T-helper 2 cell treated with Interferon-gamma antibody and Interleukin-4, amounts not matched to agents 5 μg/mL and 100 μg/mL, for 36 hours (primary cell): ENCODE measurements around the gene ADAM33.

Experiments
- DNase-seq: peaks from one replicate; pipeline ENCODE4 v3.0.0; 2021; ENCODE audit warnings: low spot score
- H3K27ac Mint-ChIP-seq: one replicate; pipeline ENCODE4 v1.8.0; 2021; ENCODE audit warnings: mild to moderate bottlenecking, mixed read lengths
- H3K27me3 Mint-ChIP-seq: one replicate; pipeline ENCODE4 v1.8.0; 2021; ENCODE audit warnings: low read depth, mixed read lengths
- H3K36me3 Mint-ChIP-seq: one replicate; pipeline ENCODE4 v1.8.0; 2021; ENCODE audit warnings: low read depth, mixed read lengths
- H3K4me1 Mint-ChIP-seq: one replicate; pipeline ENCODE4 v1.8.0; 2021; ENCODE audit warnings: low read depth, mixed read lengths
- H3K4me3 Mint-ChIP-seq: one replicate; pipeline ENCODE4 v1.8.0; 2022; ENCODE audit warnings: mild to moderate bottlenecking, moderate library complexity, mixed read lengths
- H3K9me3 Mint-ChIP-seq: one replicate; pipeline ENCODE4 v1.8.0; 2021; ENCODE audit warnings: mixed read lengths

Gene ADAM33

GRCh38 chr20:3701061-3701998, 19.5 kb upstream of the ADAM33 start:
- H3K36me3 Mint-ChIP-seq = no peaks in the 10 kb centered on the region
- H3K4me3 Mint-ChIP-seq = no peak overlapping the region
- H3K27me3 Mint-ChIP-seq = no peaks in the 10 kb centered on the region
- H3K27ac Mint-ChIP-seq = no peak overlapping the region
- H3K9me3 Mint-ChIP-seq = no peaks in the 10 kb centered on the region
- H3K4me1 Mint-ChIP-seq = no peaks in the 10 kb centered on the region
- no peak for DNase-seq

GRCh38 chr20:3699037-3699436, 17.2 kb upstream of the ADAM33 start:
- Mint-ChIP-seq H3K36me3 (no peaks in the 10 kb centered on the region), H3K4me3 (no peak overlapping the region), H3K27me3 (no peaks in the 10 kb centered on the region), H3K4me1 (no peaks in the 10 kb centered on the region), H3K9me3 (no peaks in the 10 kb centered on the region), H3K27ac (no peak overlapping the region)
- DNase-seq = no peak

GRCh38 chr20:3698591-3699001, 16.8 kb upstream of the ADAM33 start:
- Mint-ChIP-seq H3K4me1 (no peaks in the 10 kb centered on the region), H3K4me3 (no peak overlapping the region), H3K9me3 (no peaks in the 10 kb centered on the region), H3K36me3 (no peaks in the 10 kb centered on the region), H3K27ac (no peak overlapping the region), H3K27me3 (no peaks in the 10 kb centered on the region)
- DNase-seq = no peak

- H3K27me3 Mint-ChIP-seq = no peaks in the 10 kb centered on the region
- H3K27ac Mint-ChIP-seq = no peak overlapping the region
- H3K4me3 Mint-ChIP-seq = no peak overlapping the region
- no peak for DNase-seq
- H3K4me1 Mint-ChIP-seq = no peaks in the 10 kb centered on the region
- H3K9me3 Mint-ChIP-seq = no peaks in the 10 kb centered on the region
- H3K36me3 Mint-ChIP-seq = no peaks in the 10 kb centered on the region
Observed at GRCh38 chr20:3697588-3698305, 15.9 kb upstream of the ADAM33 start.

DNA sequence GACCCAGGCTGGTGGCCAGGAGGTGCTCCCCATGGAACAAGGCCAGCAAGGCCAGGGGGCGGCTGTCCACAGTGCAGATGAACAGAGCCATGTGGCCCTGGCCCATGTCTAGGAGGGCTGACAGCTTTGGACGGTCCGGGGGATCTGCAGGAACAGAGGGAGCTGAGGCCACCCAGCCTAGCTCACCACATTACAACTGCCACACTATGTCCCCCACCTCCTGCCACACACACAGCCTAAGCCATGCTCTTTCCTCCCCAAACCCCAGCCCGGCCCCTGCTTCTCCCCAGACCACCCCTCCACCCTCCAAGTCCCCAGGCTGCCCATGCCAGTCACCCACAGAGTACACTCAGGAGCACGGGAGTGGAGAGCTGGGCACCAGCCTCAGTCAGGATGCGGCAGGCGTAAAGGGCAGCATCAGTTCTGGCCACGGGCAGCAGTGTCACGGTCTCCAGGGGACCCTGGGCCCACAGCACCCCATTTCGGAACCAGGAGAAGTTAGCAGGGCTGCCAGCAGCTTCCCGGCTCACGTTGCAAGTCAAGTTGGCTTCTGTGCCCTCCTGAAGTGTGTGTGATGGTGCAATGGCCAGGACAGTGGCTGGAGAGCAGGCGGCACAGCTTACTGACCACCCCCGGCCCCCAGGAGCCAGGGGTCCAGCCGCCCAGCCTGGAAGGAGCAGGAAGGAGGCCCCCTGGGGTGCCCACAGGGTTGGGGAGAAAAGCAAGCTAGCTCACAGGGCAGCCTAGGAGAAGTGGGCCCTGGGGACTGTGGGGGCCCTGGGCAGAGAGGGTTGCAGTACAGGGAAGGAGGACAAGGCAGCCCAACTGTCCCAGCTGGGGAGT, 15.2 kb upstream of the ADAM33 start:
- H3K9me3 Mint-ChIP-seq = no peaks in the 10 kb centered on the region
- H3K27ac Mint-ChIP-seq = no peak overlapping the region
- H3K4me3 Mint-ChIP-seq = no peak overlapping the region
- no peak for DNase-seq
- H3K27me3 Mint-ChIP-seq = no peaks in the 10 kb centered on the region
- no peaks in the 10 kb centered on the region for H3K36me3 Mint-ChIP-seq
- no peaks in the 10 kb centered on the region for H3K4me1 Mint-ChIP-seq

GRCh38 chr20:3696200-3696599, 14.4 kb upstream of the ADAM33 start:
- Mint-ChIP-seq H3K27me3 (no peaks in the 10 kb centered on the region), H3K36me3 (no peaks in the 10 kb centered on the region), H3K9me3 (no peaks in the 10 kb centered on the region), H3K27ac (no peak overlapping the region), H3K4me1 (no peaks in the 10 kb centered on the region), H3K4me3 (no peak overlapping the region)
- no peak for DNase-seq

GRCh38 chr20:3694864-3695263, 13.1 kb upstream of the ADAM33 start:
- Mint-ChIP-seq H3K36me3 (no peaks in the 10 kb centered on the region), H3K9me3 (no peaks in the 10 kb centered on the region), H3K4me3 (no peak overlapping the region), H3K4me1 (no peaks in the 10 kb centered on the region), H3K27me3 (no peaks in the 10 kb centered on the region), H3K27ac (no peak overlapping the region)
- DNase-seq = no peak

DNA sequence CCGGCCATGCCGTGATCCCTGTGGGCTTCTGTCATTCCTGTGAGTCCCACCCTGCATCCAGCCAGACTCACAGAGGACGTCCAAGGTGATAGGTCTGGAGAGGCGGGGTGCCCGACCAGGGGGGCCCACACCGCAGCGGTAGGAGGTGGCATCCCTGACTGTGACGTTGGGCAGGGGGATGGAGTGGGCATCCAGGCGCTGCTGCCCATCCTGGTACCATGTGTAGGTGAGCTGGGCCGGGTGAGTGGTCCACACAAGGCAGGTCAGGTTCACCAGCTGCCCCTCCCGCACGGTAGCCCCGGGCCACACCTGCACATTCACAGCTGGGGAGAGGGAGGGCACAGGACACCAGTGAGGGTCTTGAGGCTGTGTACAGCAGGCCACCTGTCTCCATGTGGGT, 11.6 kb upstream of the ADAM33 start:
- no peaks in the 10 kb centered on the region for H3K27me3 Mint-ChIP-seq
- DNase-seq = no peak
- no peaks in the 10 kb centered on the region for H3K9me3 Mint-ChIP-seq
- no peaks in the 10 kb centered on the region for H3K36me3 Mint-ChIP-seq
- H3K4me1 Mint-ChIP-seq = no peaks in the 10 kb centered on the region
- H3K4me3 Mint-ChIP-seq = no peak overlapping the region
- H3K27ac Mint-ChIP-seq = no peak overlapping the region

- no peaks in the 10 kb centered on the region for H3K4me1 Mint-ChIP-seq
- H3K9me3 Mint-ChIP-seq = no peaks in the 10 kb centered on the region
- H3K36me3 Mint-ChIP-seq = no peaks in the 10 kb centered on the region
- no peak overlapping the region for H3K4me3 Mint-ChIP-seq
- peaks cover 3% of the 10 kb centered on the region for H3K27me3 Mint-ChIP-seq
- DNase-seq = no peak
- no peak overlapping the region for H3K27ac Mint-ChIP-seq
Observed at GRCh38 chr20:3692706-3693294, 11.0 kb upstream of the ADAM33 start.

GRCh38 chr20:3691897-3692296, 10.1 kb upstream of the ADAM33 start:
- no peaks in the 10 kb centered on the region for H3K9me3 Mint-ChIP-seq
- no peak overlapping the region for H3K4me3 Mint-ChIP-seq
- H3K4me1 Mint-ChIP-seq = no peaks in the 10 kb centered on the region
- peaks cover 7% of the 10 kb centered on the region for H3K27me3 Mint-ChIP-seq
- no peak for DNase-seq
- H3K27ac Mint-ChIP-seq = no peak overlapping the region
- H3K36me3 Mint-ChIP-seq = no peaks in the 10 kb centered on the region

DNA sequence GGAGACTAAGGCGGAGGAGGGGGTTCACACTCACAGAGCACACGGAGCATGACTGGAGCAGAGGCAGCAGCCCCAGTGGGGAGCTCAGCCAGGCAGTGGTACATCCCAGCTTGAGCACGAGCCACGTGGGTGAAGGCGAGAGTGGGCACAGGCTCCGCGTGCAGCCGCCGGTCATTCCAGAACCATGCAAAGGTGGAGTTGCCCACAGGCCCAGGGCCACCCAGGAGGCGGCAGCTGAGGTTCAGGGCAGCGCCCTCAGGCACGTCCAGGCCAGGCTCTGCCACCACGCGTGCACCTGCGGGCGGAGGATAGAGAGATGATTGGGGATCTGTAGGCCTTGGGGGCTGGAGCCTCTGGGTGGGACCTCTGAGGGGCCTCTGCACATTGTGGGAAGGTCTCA, 9.5 kb upstream of the ADAM33 start:
- no peaks in the 10 kb centered on the region for H3K36me3 Mint-ChIP-seq
- no peak overlapping the region for H3K4me3 Mint-ChIP-seq
- H3K27me3 Mint-ChIP-seq = peaks cover 7% of the 10 kb centered on the region
- no peaks in the 10 kb centered on the region for H3K9me3 Mint-ChIP-seq
- no peak overlapping the region for H3K27ac Mint-ChIP-seq
- no peak for DNase-seq
- no peaks in the 10 kb centered on the region for H3K4me1 Mint-ChIP-seq

DNA sequence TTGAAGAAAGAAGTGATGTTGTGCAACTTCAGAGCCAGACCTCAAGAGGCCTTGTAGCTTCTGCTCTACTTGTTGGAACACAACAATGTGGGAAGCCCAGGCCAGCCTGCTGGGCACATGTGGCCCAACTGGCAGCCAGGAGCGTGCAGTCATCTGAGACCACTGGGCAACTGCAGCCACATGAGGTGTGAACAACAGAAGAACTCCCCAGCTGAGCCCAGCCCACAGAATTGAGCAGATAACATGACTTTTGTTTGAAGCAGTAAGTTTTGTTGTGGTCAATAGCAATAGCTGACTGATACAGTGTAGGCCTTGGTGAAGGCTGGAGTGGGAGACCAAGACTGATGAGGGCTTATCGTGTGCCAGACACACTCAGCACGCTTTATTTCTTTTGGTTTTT, 8.6 kb upstream of the ADAM33 start:
- Mint-ChIP-seq H3K27ac (no peak overlapping the region), H3K36me3 (no peaks in the 10 kb centered on the region), H3K4me1 (no peaks in the 10 kb centered on the region), H3K9me3 (no peaks in the 10 kb centered on the region), H3K4me3 (no peak overlapping the region), H3K27me3 (peaks cover 8% of the 10 kb centered on the region)
- no peak for DNase-seq

DNA sequence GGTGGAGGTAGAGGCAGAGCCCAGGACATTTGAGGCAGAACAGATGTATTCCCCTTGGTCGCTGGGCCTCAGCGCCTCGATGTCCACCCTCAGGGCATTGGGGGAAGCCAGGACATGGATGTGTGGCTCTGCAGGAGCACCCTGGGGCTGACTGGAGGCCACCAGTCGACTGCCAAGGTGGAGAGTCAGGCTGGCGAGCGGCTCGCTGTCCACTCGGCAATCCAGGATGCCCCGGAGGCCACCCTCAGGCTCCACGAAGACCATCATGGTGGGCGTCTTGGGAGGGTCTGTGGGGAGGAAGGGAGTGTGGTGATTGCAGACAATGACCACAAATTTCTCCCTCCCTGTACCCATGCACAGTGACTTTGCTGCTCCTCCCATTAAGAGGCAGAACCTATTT, 8.2 kb upstream of the ADAM33 start:
- Mint-ChIP-seq H3K27ac (no peak overlapping the region), H3K4me3 (no peak overlapping the region), H3K4me1 (no peaks in the 10 kb centered on the region), H3K9me3 (no peaks in the 10 kb centered on the region), H3K36me3 (no peaks in the 10 kb centered on the region), H3K27me3 (peaks cover 11% of the 10 kb centered on the region)
- DNase-seq = no peak
